Lung (tissue), 12 donors: ENCODE results near the gene SAXO1. TPM values are rescaled to one million over a fixed set of nuclear protein-coding genes. Genes with fewer than 3 reads are reported as not detected.

Source experiments
- ATAC-seq: fragments of 200-7000 bp; cut with Tn5 transposase; one replicate; pipeline ENCODE4 v1.9.1; 2020; ENCODE audit warnings: moderate number of reproducible peaks; ENCODE audit not compliant: insufficient read depth, low FRiP score
- DNase-seq, 3 donors: peaks; one replicate each; pipeline ENCODE4 v3.0.0-alpha.2; 2013 to 2017
- H3K27ac ChIP-seq, 2 donors: one replicate each; pipeline ENCODE4 v1.5.1; 2013; ENCODE audit warnings: mild to moderate bottlenecking in 2 of 2, moderate library complexity in 2 of 2, control low read depth in 1 of 2, inconsistent platforms in 1 of 2, low read depth in 1 of 2, low read length in 1 of 2
- H3K27me3 ChIP-seq, 3 donors: one replicate each; pipeline ENCODE4 v1.5.1; 2013; ENCODE audit warnings: low read length in 2 of 3; ENCODE audit not compliant: control insufficient read depth in 3 of 3, insufficient read depth in 3 of 3
- H3K36me3 ChIP-seq, 4 donors: one replicate each; pipeline ENCODE4 v1.5.1; 2013; ENCODE audit warnings: low read length in 4 of 4, mild to moderate bottlenecking in 1 of 4, moderate library complexity in 1 of 4; ENCODE audit not compliant: control insufficient read depth in 4 of 4, insufficient read depth in 4 of 4
- H3K4me1 ChIP-seq, 5 donors: one replicate each; pipeline ENCODE4 v1.5.1; 2013; ENCODE audit warnings: low read length in 5 of 5, mild to moderate bottlenecking in 2 of 5, moderate library complexity in 1 of 5; ENCODE audit not compliant: control insufficient read depth in 5 of 5, insufficient read depth in 5 of 5
- H3K4me3 ChIP-seq: one replicate; pipeline ENCODE4 v1.5.1; 2013; ENCODE audit warnings: mild to moderate bottlenecking, control low read depth, moderate library complexity
- H3K9ac ChIP-seq, 2 donors: one replicate each; pipeline ENCODE4 v1.5.1; 2013; ENCODE audit warnings: low read length in 2 of 2, control low read depth in 1 of 2; ENCODE audit not compliant: insufficient read depth in 1 of 2
- H3K9me3 ChIP-seq, 4 donors: one replicate each; pipeline ENCODE4 v1.5.1; 2013; ENCODE audit warnings: low read length in 3 of 4, mild to moderate bottlenecking in 1 of 4, moderate library complexity in 1 of 4; ENCODE audit not compliant: control insufficient read depth in 4 of 4, insufficient read depth in 3 of 4
- WGBS, 2 donors: extraction: QIAGEN DNeasy Blood & Tissue Kit; methylation state at CpG; one replicate each; pipeline ENCODE4 v1.1.7; 2013; 5-methylcytosine and 5-hydroxymethylcytosine counted together
- polyA plus RNA-seq, 2 donors: library from polyadenylated mRNA; stranded (reverse); fragments of 200-250 nt; gene quantifications; one replicate each; pipeline ENCODE4 v1.2.1, GENCODE V29; 2013
- total RNA-seq, 2 donors: library from RNA; depleted of rRNA in 1 of 2; stranded (reverse); fragments of >200 nt in 1 of 2; gene quantifications; one replicate each; pipeline ENCODE4 v1.2.1, GENCODE V29; 2014 to 2021
- TF ChIP-seq, protein P1 (sequence below): IDR thresholded peaks from 2 replicates; pipeline ENCODE4 v1.5.1; 2012; ENCODE audit warnings: mild to moderate bottlenecking; ENCODE audit errors: control extremely low read depth, extremely low read depth
- donor health status: control.
- donor health status: control.
- donor health status: Bipolar disorder and iron deficiency.
- donor health status: healthy.
- donor health status: DM: yes; HTN: yes; CAD: no.

The SAXO1 gene
- total and polyA plus RNA-seq, 4 donors = 0.02 to 0.54 (median 0.21) TPM

DNA sequence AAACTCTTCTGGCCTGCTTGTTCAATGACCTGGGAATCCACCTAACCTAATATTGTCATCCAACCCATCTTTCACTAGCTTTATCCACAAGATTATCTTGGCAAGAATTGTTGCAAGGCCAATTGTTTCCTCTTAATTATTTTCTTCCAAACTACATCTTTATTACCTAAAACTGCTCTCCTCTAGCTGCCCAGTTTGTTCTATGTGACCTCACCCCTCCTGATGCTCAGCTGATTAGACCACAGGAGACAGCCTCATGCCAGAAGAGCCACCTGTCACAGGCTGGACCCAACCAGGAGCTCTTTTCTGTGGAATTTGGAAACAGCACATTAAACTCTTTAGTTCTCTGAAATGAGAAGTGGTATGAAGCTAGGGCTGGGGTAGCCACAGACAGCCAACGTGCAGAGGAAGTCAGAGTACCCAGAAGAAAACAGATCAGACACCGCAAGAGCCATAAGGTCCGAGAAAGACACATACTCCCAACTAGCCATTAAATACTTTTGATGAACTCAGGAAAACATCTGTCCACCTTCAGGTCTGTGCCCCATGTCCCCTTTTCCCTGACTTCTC, 12.0 kb downstream of the SAXO1 start:
- peaks cover 0 to 2% (median 0%) of the 10 kb centered on the region in 4 donors for H3K9me3 ChIP-seq
- no peak overlapping the region for H3K27ac ChIP-seq
- DNase-seq (no peak), ATAC-seq (no peak)
- 42 to 73% methylated on average over 3 of the region's 3 CpGs for WGBS, 2 donors
- peaks cover 0 to 3% (median 2%) of the 10 kb centered on the region in 5 donors for H3K4me1 ChIP-seq
- H3K36me3 ChIP-seq = no peaks in the 10 kb centered on the region
- H3K9ac ChIP-seq = no peak overlapping the region
- no peak overlapping the region for H3K4me3 ChIP-seq
- TF ChIP-seq, protein P1, sequence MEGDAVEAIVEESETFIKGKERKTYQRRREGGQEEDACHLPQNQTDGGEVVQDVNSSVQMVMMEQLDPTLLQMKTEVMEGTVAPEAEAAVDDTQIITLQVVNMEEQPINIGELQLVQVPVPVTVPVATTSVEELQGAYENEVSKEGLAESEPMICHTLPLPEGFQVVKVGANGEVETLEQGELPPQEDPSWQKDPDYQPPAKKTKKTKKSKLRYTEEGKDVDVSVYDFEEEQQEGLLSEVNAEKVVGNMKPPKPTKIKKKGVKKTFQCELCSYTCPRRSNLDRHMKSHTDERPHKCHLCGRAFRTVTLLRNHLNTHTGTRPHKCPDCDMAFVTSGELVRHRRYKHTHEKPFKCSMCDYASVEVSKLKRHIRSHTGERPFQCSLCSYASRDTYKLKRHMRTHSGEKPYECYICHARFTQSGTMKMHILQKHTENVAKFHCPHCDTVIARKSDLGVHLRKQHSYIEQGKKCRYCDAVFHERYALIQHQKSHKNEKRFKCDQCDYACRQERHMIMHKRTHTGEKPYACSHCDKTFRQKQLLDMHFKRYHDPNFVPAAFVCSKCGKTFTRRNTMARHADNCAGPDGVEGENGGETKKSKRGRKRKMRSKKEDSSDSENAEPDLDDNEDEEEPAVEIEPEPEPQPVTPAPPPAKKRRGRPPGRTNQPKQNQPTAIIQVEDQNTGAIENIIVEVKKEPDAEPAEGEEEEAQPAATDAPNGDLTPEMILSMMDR = no peak
- no peaks in the 10 kb centered on the region for H3K27me3 ChIP-seq

DNA sequence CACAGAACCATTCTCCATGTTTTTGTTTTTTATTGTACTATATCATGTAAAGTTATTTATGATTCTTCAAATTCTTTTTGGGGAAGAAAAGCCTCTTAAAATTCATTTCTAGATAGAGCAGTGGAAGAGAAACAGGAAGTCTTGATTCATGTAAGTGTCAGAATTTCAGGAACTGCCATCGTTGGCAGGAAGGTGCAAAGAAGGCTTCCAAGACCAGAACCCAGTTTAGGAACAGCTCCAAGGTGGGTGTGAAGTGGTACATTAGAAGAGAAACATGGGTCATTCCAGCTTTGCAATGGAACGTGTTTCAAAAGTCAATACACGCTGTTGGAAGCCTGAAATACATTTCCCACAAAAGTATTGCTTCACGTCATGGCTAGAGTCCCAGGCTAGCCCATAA, 14.8 kb downstream of the SAXO1 start:
- Histone ChIP-seq H3K27ac (no peak overlapping the region), H3K4me3 (no peak overlapping the region), H3K27me3 (no peaks in the 10 kb centered on the region), H3K9ac (no peak overlapping the region), H3K4me1 (peaks cover 0 to 4% (median 1%) of the 10 kb centered on the region in 5 donors), H3K9me3 (no peaks in the 10 kb centered on the region), H3K36me3 (no peaks in the 10 kb centered on the region)
- WGBS, 2 donors = 26 to 40% methylated on average over 4 of the region's 4 CpGs
- TF ChIP-seq, protein P1 = no peak
- DNase-seq = no peak
- ATAC-seq = no peak

DNA sequence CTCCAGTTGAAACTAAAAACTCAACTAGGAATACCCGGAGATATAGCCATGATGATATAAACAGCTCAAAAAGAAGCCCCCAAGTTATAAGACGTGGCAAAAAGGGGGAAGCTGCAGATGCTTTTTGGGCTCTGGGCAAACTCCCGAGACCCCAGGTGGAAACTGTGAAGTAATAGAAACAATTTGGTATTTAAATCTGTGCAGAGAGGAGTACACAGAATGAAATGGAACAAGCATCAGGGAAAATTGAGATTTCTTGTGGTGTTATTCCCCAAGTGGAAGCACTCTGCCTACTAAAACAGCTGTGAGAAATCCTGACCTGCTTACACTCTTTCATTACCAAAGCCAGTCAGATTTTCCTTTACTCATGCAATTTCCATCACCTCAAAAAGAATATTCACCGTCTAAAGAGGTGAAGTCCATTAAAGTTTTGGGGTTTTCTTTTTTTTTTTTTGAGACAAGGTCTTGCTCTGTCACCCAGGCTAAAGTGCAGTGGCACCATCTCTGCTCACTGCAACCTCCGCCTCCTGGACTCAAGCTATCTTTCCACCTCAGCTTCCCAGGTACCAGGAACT, 23.5 kb downstream of the SAXO1 start:
- H3K27me3 ChIP-seq = no peaks in the 10 kb centered on the region
- H3K9ac ChIP-seq = no peak overlapping the region
- no peak overlapping the region for H3K27ac ChIP-seq
- 87 to 88% methylated on average over 5 of the region's 5 CpGs for WGBS, 2 donors
- TF ChIP-seq, protein P1 = no peak
- H3K36me3 ChIP-seq = no peaks in the 10 kb centered on the region
- H3K4me3 ChIP-seq = no peak overlapping the region
- ATAC-seq (no peak), DNase-seq (no peak)
- no peaks in the 10 kb centered on the region for H3K9me3 ChIP-seq
- peaks cover 0 to 8% (median 0%) of the 10 kb centered on the region in 5 donors for H3K4me1 ChIP-seq
